Suprapubic skin (tissue), 3 donors: ENCODE data around the gene TUBB3.

Source experiments
- EP300 ChIP-seq: sonication (generic); formaldehyde crosslinking; IDR thresholded peaks from one replicate; pipeline ENCODE4 v1.6.1; 2017; ENCODE audit warnings: antibody characterized with exemption
- POLR2A ChIP-seq, 2 donors: fragments of 450-650 bp; IDR thresholded peaks; one replicate each; pipeline ENCODE4 v1.6.1; 2017; ENCODE audit warnings: antibody characterized with exemption in 2 of 2, mild to moderate bottlenecking in 2 of 2, moderate library complexity in 2 of 2
- TF ChIP-seq, protein P1 (sequence below), 2 donors: fragments of 200-600 bp in 1 of 2; fragments of 450-650 bp in 1 of 2; sonication (generic) in 1 of 2; IDR thresholded peaks; one replicate each; pipeline ENCODE4 v1.5.1; 2016 to 2019; ENCODE audit warnings: antibody characterized with exemption in 2 of 2, mild to moderate bottlenecking in 1 of 2, moderate library complexity in 1 of 2

DNA sequence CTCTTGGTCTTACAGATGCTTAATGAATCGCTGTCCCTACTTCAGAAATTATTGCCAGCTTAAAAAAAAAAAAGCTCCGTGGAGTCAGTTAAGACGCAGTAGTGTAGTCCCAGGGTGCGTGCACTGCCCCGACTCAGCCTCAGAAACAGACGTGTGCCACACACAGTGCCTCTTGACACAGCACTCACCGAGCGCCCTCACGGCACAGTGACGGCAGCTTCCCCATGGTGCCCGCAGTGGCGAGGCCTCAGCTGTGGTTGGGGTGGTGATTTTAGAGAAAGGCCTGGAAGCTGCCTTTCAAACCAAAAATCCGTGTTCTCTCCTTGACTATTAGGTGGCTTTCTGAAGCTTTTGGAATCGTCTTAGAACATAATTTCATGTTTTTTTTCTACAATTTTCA, 35.9 kb upstream of the TUBB3 start:
- TF ChIP-seq, protein P1, sequence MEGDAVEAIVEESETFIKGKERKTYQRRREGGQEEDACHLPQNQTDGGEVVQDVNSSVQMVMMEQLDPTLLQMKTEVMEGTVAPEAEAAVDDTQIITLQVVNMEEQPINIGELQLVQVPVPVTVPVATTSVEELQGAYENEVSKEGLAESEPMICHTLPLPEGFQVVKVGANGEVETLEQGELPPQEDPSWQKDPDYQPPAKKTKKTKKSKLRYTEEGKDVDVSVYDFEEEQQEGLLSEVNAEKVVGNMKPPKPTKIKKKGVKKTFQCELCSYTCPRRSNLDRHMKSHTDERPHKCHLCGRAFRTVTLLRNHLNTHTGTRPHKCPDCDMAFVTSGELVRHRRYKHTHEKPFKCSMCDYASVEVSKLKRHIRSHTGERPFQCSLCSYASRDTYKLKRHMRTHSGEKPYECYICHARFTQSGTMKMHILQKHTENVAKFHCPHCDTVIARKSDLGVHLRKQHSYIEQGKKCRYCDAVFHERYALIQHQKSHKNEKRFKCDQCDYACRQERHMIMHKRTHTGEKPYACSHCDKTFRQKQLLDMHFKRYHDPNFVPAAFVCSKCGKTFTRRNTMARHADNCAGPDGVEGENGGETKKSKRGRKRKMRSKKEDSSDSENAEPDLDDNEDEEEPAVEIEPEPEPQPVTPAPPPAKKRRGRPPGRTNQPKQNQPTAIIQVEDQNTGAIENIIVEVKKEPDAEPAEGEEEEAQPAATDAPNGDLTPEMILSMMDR (IDR thresholded peaks at IDR 0.05) = no peak
- TF ChIP-seq EP300 (no peak), POLR2A (IDR thresholded peaks at IDR 0.05) (no peak)
